GM21526 (cell line): ENCODE measurements around the gene SPATA21.

Source experiments
- ATAC-seq: cut with Tn5 transposase; IDR thresholded peaks from one replicate; pipeline ENCODE4 v1.9.1; 2021; ENCODE audit warnings: moderate library complexity; ENCODE audit not compliant: unreplicated experiment, low FRiP score

The SPATA21 gene

DNA sequence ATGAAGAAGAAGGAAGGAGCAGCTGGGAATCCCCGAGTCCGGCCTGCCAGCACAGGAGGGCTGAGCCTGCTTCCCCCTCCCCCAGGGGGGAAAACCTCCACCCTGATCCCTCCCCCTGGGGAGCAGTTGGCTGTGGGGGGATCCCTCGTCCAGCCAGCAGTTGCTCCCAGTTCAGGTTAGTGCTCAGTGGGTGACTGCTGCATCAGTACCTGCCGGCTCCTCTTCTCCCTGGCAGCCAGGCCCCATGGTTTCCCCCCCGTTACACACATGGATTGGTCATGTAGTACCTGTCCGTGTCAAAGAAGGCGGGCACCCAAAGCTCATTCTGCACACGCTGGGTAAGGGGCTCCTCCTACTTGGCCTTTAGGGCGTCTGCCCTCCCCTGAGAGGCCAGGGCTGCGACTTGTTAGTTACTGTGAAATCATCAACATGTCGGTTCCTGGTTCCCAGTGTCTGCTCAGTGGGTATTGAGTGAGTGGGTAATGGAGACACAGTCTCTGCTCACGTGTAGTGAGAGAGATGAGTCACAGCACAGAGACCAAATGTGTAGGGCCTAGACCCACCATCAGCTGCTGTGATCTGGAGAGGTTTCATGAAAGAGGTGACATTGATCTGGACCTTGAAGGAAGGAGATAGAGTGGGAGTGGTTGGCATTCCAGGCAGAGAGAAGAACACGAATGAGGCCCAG lies 14.8 kb upstream of the SPATA21 start:
- ATAC-seq, result no peak

DNA sequence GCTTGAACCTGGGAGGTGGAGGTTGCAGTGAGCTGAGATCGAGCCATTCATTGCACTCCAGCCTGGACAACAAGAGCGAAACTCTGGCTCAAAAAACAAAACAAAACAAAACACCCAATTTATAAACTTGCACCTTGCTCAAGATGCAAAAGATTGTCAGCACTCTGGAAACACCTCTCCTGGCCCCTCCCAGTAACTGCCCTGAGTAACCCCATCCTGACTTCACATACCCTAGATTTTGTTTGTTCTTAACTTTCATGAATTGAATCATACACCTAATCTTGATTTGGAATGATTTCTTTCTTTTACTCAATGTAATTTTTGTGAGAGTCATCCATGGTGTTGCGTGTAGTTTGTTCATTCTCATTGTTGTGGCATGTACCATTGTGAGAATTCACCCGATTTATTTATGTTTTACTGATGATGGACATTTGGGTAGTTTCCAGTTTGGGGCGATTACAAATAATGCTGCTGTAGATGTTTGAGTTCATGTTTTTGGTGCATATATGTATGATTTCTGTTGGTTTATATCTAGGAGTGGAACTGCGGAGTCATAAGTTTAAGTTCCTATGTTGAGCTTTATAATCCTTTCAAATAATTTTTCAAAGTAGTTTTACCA lies 13.7 kb upstream of the SPATA21 start:
- ATAC-seq, result no peak

DNA sequence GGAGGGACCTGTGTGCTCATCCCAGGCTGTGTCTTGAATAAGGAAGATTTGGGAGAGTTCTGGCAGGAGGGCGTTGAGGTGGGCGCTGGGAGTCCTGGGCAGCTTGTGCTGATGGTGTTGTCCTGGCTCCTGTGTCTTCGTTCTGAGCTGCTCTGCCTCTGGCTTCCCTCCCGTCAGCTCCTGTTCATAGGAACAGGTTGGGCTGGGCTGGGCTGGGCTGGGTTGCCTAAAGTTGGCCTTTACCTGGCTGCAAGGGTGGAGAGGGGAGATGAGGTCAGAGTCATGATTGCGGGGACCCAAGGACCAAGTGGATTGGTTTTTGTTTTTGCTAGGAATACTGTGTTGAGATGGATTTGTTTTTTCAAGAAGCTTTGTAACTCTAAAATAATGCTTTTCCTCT lies 12.4 kb upstream of the SPATA21 start:
- no peak for ATAC-seq

DNA sequence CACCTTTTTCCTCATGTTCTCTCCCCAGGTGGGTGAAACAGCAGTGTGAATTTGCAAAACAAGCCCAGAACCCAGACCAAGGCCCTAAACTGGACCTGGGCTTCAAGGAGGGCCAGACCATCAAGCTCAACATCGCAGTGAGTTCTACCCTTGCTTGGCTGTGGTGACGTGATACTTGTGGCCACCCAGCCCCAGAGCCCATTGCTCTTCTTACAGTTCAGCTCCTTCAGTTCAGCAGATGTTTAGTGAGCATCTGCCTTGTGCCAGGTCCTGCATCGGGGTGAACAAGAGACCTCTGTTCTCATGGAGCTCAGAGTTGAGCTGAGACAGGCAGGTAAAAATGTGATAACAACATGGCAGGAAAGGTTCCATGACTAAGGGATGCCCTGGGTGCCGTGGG lies 11.8 kb upstream of the SPATA21 start:
- no peak for ATAC-seq

DNA sequence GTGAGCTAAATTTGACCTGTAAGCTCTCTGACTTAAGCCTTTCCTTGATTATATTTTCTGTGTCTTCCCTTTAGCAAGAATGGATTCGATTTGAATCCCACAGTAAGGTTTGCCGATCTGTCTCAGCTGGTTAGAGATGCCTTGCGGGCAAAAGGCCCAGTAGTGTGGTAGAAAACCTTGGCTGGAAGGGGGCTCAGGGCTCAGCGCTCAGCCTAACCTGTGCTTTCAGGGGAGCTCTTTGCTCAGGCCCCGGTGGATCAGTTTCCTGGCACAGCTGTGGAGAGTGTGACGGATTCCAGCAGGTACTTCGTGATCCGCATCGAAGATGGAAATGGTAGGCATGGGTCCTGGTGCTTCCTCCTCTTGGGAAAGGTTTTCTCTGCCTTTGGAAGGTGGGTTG lies 10.4 kb upstream of the SPATA21 start:
- no peak for ATAC-seq

DNA sequence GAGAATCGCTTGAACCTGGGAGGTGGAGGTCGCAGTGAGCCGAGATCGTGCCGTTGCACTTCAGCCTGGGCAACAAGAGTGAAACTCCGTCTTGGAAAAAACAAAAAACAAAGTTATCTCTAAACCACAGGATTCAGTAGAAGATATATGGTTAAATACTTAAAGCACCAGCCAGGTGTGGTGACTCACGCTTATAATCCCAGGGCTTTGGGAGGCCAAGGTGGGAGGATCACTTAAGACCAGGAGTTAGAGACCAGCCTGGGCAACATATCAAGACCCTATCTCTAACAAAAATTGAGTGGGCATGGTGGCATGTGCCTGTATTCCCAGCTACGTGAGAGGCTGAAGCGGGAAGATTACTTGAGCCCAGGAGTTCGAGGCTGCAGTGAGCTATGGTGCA lies 8.9 kb upstream of the SPATA21 start:
- ATAC-seq, result no peak

DNA sequence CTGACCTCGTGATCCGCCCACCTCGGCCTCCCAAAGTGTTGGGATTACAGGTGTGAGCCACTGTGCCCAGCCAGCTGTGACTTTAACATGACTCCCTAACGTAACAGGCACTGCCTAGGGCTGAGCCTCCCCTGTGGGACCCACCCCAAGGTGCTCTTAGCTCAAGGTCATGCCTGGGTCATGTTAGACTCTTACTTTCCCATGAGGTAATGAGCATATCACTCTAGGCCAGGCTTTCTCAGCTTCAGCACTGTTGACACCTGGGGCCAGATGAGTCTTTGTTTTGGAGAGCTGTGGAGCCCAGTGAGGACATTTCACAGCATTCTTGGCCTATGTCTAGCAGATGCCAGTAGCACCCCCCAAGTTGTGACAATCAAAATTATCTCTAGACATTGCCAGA lies 7.8 kb upstream of the SPATA21 start:
- no peak for ATAC-seq

DNA sequence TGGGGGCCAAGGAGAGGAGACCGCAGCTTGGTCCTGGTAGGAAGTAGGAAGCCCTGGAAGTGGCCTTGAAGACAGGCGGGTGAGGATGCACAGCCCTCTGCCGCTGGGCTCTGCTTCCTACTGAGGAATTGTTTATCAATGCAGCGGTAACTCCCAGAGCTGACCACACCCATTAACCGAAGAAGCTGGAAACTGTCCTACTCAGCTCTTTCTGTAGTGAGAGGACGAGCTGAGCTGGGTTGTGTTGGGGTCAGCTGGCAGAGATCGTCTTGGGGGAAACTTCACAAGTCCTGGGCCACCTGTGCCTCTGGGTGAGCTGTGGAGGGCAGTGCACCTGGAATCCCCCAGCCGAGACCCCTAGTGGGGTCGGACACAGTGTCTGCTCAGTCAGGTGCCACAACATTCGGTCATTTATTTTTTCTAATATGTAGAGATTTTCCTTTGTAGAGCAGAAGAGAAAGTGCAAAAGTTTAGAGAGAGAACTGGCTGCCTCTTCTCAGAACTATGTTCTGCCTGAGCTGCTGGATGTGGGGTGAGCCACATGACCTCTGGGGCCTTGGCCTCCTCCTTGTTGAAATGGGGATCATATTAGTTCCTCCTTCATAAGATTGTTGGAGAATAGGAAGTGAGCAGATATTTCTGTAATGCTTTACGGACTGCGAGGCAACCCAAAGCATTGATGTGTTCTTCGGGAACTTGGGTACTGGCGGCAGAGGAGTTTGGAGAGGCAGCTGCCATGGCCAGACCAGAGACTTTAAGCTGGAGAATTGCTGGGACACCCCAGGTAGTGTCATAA lies 6.9 kb upstream of the SPATA21 start:
- no peak for ATAC-seq

DNA sequence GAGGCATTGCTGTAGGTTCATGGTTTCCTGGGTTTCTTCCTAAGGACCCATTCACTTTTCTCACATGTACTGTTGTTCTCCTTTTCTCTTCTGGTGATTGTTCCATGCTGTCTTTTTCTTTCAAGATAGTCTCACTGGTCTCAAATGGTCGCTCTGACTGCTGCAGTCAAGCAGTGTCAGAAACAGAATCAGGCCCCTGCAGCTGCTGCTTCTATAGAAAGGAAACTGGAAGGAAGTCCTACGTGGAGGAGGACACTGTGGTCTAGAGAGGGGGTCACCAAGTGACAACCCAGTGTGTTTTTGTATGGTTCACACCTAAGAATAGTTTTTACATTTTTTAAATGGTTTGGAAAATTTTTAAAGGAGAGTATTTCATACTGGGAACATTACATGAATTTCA lies 5.7 kb upstream of the SPATA21 start:
- no peak for ATAC-seq

DNA sequence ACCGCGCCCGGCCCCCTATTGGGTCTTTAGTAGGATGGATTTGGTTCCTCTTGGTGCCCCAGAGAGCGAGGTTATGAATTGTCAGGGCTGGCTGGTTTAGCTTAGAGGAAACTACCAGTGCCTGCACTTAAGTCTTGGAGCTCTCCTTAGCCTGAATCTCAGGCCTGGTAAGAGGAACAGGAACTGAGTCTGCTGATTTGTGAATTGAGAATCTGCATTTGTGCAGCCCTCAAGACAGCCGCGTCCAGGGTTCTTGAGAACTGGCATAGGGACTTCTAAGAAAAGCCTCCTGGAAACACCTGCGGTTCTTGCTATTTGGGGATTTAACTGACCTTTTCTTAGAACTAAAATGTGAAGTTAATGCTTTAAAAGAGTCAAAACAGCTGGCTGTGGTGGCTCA lies 5.0 kb upstream of the SPATA21 start:
- ATAC-seq, result no peak

DNA sequence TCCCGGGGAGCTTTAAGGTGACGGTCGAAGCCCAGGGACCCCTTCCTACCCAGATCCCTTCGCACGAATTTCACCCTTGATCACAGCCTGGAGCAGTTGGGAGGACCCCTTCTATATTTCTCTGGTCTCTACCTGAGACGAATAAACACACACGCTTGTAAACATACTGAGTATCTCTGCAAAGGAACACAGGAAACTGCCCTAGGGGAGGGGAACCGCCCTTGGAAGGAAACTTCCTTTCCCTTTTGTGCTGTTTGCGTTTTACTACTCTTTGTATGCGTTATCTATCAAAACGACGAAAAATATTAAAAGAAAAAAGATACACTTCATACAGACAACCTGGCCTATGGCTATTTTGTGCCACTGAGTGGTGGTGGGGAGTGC lies 4.0 kb upstream of the SPATA21 start:
- no peak for ATAC-seq

DNA sequence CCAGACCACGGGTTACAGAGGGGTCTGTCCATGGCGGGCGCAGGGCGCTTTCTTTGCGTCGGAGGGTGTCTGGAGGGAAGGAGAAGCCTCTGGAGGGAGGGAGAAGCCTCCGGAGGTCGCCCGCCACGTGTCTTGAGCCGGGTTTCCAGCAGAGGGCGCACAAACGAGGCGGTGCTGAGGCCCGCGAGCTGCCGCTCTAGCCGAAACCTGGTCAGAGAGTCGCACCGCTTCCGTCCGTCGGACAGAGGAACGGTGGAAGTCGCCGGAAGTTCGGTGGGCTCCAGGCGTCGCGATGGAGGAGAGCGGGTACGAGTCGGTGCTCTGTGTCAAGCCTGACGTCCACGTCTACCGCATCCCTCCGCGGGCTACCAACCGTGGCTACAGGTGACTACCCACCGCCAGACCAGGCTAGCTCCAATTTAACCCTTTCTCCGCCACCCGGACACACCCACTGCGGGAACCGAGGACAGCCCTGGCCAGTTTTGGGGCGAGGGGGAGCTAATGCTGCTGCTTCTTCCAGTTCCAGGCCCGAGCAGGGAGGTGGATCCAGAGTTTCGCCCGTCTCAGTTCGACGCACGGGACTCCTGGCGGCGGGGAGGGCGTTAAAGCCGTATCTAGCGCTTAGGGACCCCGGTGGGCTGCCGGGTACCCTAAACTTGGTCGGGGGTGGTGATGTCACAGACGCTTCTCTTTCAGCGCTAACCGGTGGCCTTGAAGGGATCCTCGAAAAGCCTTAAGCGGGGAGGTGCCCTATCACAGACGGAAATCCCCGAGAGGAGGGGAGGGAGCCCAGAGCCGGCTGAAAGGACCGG lies 3.5 kb upstream of the SPATA21 start, which contains the start of gene NECAP2:
NECAP2 (plus strand) TSS at position 255 of the 812 bp plus-strand sequence; CDS start at position 293, 38 bp downstream.
- peak; percentile 85 for ATAC-seq

DNA sequence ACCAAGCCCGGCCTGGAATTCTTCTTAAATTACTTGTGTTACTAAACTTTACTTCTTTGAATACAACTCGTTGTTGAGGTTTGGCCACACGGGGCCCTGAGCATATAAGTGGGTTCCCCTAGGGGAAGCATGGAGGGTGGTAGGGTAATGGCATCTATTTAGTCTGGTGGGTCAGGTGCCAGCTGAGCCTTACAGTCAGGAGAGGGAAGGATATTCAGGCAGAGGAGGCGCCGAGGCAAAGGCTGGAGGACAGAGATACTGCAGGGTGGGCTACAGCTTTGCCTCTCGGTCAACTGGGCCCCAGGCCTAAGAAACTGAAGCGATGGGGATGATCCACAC lies 2.9 kb upstream of the SPATA21 start:
- no peak for ATAC-seq

DNA sequence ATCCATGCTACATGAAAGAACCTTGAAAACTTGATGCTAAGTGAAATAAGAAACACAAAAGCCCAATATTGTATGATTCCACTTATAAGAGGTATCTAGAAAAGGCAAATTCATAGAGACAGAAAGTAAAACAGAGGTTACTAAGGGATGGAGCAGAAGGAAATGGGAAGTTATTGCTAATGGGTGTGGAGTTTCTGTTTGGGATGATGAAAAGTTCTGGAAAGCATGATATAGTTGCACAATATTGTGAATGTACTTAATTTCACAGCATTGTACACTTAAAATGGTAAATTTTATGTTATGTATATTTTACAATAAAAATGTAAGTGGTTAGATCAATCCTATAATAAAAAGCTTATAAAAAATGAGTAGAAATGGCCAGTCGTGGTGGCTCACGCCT lies 1.7 kb upstream of the SPATA21 start:
- ATAC-seq, result no peak

DNA sequence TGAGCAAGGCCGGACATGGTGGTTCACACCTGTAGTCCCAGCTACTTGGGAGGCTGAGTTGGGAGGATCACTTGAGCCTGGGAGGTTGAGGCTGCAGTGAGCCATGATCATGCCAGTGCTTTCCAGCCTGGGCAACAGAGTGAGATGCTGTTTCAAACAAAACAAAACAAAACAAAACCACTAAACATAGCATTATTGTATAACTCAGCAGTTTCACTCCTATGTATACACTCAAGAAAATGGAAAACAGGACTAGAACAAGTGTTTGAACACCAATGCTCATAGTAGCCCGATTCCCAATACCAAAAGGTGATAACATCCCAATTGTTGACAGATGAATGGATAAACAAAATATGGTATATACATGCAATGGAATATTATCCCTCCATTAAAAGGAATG lies 1.3 kb upstream of the SPATA21 start:
- no peak for ATAC-seq

DNA sequence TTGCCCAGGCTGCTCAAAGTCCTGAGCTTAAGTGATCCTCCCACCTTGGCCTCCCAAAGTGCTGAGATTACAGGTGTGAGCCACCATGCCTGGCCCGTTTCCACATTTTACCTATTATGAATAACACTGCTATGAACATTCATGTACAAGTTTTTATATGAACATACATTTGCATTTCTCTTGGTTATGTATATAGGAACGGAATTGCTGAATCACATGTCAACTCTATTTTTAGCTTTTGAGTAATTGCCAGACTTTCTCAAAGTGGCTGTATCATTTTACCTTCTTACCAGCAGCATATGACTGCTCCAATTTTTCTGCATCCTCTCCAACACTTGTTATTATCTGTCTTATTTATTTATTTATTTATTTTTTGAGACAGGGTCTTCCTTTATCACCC lies 2.7 kb downstream of the SPATA21 start:
- ATAC-seq, result no peak

DNA sequence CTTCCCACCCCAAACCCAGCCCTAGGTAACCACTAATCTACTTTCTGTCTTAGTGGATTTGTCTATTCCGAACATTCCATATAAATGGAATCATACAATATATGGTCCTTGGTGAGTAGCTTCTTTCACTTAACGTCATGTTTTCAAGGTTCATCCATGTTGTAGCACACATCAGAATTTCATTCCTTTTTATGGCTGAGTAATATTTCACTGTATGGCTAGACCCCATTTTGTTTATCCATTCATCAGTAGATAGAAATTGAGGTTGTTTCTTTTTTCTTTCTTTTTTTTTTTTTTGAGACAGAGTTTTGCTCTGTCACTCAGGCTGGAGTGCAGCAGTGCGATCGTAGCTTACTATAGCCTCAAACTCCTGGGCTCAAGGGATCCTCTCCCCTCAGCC lies 3.2 kb downstream of the SPATA21 start:
- no peak for ATAC-seq

DNA sequence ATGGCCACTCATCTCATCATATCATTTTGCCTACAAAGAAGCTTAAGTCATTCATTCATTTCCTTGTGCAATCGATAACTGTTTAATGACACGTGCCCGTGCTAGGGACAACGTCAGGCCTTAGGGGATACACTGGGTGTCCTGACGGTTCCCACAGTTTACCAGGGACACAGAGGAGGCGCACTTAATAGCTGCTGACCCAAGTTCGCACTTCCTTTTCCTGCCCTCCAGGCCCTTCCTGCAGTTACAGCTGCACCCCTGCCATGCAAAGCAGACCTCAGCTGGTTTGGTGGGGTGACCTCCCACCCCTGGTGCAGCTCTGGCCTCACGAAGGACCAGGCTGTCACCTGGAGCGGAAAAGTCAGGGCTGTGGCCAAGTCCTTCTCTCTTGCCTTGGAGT lies 4.2 kb downstream of the SPATA21 start:
- ATAC-seq, result no peak

DNA sequence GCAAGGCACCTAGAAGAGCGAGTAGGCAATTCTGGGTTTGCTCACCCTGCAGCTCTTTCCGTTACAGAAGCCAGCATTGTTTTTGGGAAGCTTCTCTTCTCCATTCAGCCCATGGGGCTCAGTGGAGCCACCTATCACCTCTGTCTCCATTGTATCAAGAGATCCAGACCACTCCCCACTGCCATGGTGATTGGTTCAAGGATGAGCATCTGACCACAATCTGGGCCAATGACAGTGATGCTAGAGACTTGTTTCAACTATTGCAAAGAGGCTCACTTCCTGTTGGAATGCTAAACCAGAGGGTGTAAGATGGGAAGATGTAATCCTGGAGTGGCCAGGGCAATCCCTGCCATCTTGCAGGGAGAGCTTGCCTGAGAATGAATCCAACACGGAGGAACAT lies 6.6 kb downstream of the SPATA21 start:
- no peak for ATAC-seq

DNA sequence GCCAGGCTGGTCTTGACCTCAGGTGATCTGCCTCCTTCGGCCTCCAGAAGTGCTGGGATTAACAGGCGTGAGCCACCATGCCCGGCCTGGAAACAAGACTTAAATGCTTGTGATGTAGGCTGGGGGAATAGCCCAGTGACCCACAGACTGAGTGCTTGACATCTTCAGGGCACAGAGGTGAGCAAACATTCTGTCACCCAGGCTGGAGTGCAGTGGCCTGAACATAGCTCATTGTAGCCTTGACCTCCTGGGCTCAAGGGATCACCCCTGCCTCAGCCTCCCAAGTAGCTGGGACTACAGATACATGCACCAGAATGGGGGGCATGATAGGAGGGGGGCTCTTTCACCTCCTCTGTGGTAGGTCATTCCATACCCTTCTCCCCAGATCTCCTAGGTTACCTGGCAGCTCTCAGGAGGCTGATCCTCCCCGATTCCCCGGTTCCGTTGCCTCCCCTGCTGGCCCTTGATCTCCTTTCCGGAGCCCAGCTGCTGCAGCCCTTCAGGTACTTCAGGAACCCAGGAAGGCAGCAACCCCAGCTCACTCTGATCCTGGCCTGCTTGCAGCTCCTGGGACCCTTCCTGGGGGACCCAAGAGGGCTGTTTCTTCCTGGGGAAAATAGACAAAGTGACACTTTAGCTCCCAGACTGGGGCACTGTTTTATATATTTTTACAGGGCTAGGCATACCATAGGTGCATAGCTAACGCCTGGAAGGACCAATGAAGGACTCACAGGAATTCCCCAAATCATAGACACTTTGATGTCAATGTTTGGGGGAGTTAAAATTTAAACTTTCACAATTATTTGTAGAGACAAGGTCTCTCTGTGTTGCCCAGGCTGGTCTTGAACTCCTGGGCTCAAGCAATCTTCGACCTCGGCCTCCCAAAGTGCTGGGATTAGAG lies 11.8 kb downstream of the SPATA21 start:
- no peak for ATAC-seq
